Measurements from ENCODE around the gene NOTCH1.

The NOTCH1 gene

DNA sequence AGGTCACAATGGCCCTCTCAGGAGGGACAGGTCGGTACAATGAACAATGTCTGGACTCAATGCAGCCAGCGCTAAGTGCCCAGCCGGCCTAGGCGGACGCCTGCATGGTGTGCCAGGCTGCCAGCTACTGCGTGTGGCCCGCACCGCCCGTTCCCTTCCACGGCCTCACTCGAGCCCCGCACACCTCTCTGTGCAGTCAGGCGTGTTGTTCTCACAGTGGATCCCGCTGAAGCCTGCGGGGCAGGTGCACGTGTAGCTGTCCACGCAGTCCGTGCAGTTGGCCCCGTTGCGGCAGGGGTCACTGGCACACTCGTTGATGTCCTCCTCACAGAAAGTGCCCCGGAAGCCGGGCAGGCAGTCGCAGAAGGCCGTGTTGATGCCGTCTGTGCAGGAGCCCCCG lies 36.3 kb downstream of the NOTCH1 start:
- no peak overlapping the region for H3K27ac Mint-ChIP-seq
- no peaks in the 10 kb centered on the region for H3K9me3 Mint-ChIP-seq
- intact Hi-C loops (cut with micrococcal nuclease) = no loop called here
- no peaks in the 10 kb centered on the region for H3K4me1 Mint-ChIP-seq (ENCODE audit: low read depth)
- H3K4me3 Mint-ChIP-seq = no peak overlapping the region
- H3K27me3 Mint-ChIP-seq = no peaks in the 10 kb centered on the region
- peaks cover 100% of the 10 kb centered on the region for H3K36me3 Mint-ChIP-seq (ENCODE audit: low read depth)

DNA sequence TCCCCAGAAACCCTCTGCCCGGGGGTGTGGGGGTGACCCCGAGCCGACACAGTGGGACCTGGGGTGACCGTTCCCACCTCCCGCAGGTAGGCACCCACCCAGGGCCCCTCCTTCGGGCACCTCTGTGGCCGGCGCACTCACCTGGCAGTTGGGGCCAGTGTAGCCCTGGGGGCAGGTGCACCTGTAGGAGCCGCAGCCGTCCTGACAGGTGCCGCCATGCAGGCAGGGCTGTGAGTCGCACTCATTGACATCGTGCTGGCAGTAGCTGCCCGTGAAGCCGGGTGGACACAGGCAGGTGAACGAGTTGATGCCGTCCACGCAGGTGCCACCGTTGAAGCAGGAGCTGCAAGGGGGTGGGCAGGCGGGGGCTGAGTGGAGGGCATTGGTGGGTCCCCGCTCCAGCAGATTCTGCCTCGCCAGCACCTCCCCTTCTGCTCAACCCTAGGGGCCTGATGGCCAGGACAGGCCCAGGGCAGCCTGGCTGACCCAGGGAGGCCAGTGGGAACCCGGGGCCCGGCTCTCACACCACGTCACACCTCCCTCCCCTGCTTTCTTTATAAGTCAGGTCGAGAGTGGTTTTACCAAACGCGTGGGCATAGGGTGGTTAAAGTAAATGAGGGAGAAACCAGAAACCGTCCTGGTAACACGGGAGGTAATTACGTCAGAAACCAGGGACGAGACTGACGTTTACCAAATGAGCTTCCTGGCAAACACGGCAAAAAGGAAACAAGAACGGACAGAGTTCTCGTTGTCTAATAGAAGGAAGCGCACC lies 36.9 kb downstream of the NOTCH1 start:
- intact Hi-C loops (cut with micrococcal nuclease) = no loop called here
- H3K4me3 Mint-ChIP-seq = no peak overlapping the region
- no peaks in the 10 kb centered on the region for H3K9me3 Mint-ChIP-seq
- H3K27ac Mint-ChIP-seq = no peak overlapping the region
- H3K36me3 Mint-ChIP-seq (ENCODE audit: low read depth) = peaks cover 100% of the 10 kb centered on the region
- H3K4me1 Mint-ChIP-seq (ENCODE audit: low read depth) = no peaks in the 10 kb centered on the region
- no peaks in the 10 kb centered on the region for H3K27me3 Mint-ChIP-seq

DNA sequence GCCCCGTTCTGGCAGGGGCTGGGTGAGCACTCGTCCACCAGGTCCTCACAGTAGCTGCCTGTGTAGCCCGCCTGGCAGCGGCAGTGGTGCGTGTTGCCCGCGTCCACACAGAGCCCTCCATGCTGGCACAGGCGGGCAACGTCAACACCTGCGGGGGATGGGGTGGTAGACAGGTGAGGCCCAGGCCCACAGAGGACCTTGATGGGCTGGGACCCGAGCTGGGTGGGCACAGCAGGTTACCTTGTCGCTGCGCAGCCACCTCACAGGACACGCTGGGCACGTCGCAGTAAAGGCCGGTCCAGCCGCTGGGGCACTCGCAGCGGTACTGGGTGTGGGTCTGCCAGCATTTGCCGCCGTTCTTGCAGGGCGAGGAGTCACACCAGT lies 37.9 kb downstream of the NOTCH1 start:
- no peak overlapping the region for H3K27ac Mint-ChIP-seq
- H3K4me3 Mint-ChIP-seq = no peak overlapping the region
- intact Hi-C loops (cut with micrococcal nuclease) = no loop called here
- no peaks in the 10 kb centered on the region for H3K27me3 Mint-ChIP-seq
- H3K9me3 Mint-ChIP-seq = no peaks in the 10 kb centered on the region
- no peaks in the 10 kb centered on the region for H3K4me1 Mint-ChIP-seq (ENCODE audit: low read depth)
- H3K36me3 Mint-ChIP-seq (ENCODE audit: low read depth) = peaks cover 100% of the 10 kb centered on the region

DNA sequence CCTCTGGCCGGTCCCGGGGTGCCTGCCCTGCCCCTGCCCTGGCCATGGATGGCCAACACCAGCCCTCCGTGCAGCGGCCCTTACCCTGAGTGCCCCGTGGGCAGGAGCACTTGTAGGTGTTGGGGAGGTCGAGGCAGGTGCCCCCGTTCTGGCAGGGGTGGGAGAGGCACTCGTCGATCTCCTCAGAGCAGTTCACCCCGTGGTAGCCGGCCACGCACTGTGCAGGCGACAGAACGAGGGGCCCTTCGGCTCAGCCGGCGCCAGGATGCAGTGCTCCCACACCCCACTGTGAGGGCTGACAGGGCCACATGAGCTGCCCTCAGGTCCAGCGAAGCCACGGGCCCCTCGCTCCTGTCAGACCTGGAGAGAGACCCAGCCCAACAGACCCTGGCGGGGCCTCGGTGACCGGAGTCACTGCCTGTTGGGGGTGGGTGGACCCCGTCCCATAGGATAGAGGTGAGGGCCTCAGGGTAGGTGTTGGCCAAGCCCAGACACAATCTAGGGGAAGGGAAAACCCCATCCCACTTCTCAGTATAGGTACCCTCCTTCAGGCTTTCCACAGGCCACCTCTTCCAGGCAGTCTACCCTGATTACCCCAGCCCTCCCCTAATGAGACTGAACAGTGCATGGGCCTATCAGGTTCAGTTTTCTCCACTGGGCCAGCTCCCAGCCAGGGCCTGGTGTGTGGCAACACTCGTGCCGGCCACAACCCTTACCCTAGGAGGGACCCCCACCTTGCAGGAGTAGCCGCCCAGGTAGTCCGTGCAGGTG lies 38.4 kb downstream of the NOTCH1 start:
- Mint-ChIP-seq H3K27ac (no peak overlapping the region), H3K27me3 (no peaks in the 10 kb centered on the region), H3K36me3 (ENCODE audit: low read depth) (peaks cover 100% of the 10 kb centered on the region), H3K9me3 (no peaks in the 10 kb centered on the region), H3K4me1 (ENCODE audit: low read depth) (no peaks in the 10 kb centered on the region), H3K4me3 (no peak overlapping the region)
- intact Hi-C loops (cut with micrococcal nuclease) = no loop called here

DNA sequence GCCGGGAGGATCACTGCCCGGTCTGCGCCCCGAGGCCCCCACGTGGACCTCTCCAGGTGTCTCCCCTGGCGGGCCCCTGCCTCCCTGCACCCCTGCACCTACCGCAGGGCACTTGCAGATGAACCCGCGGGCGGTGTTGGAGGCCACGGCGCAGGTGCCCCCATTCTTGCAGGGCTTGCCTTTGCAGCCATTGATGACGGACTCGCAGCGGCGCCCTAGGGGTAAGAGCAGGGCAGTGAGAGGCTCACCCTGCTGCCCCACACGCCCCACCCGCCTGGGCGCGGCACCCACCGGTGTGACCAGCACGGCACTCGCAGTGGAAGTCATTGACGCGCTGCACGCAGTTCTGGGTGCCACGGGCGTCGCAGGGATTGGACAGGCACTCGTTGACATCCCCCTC lies 39.4 kb downstream of the NOTCH1 start:
- Mint-ChIP-seq H3K4me3 (no peak overlapping the region), H3K27ac (no peak overlapping the region), H3K36me3 (ENCODE audit: low read depth) (peaks cover 100% of the 10 kb centered on the region), H3K4me1 (ENCODE audit: low read depth) (no peaks in the 10 kb centered on the region), H3K9me3 (no peaks in the 10 kb centered on the region), H3K27me3 (no peaks in the 10 kb centered on the region)
- intact Hi-C loops (cut with micrococcal nuclease) = no loop called here

DNA sequence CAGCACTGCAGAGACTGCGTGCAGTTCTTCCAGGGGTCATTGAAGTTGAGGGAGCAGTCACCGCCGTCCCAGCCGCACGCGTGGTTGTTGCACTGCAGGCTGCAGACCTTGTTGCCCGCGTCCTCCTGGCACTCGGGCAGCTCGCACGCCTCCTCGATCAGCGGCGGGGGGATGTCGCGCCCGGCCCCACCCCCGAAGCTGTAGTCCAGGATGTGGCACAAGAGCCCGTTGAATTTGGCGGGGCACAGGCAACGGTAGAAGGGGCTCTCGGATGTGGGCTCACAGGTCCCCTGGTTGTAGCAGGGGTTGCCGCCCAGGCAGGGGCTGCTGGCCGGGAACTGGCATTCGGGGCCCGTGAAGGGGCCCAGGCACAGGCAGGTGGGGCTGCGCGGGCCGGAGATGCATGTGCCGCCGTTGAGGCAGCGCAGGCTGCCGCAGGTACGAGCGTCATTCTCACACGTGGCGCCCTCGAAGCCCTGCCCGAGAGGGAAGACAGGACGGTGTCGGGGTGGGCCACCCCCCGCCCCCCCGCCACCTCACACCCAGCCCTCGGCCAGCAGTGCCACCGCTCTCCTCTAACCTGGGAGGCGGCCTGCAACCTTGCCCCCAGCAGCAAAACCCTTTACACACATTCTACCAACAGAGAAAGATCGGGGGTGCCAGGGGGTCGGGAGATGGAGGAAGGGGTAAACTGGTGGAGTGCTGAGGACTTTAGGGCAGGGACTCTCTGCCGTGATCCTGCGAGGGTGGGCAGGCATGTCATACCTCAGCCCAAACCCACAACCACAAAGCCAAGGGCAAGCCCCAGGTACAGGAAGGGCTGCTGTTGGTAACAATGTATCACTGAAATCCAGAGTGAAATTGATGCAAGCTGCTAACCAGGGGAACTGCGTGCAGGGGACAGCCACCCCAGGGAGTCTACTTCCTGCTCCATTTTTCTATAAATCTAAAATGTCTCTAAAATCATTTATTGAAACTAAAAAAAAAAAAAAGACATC lies 40.1 kb downstream of the NOTCH1 start:
- no peaks in the 10 kb centered on the region for H3K27me3 Mint-ChIP-seq
- no peak overlapping the region for H3K27ac Mint-ChIP-seq
- no peak overlapping the region for H3K4me3 Mint-ChIP-seq
- H3K4me1 Mint-ChIP-seq (ENCODE audit: low read depth) = no peaks in the 10 kb centered on the region
- intact Hi-C loops (cut with micrococcal nuclease) = no loop called here
- no peaks in the 10 kb centered on the region for H3K9me3 Mint-ChIP-seq
- peaks cover 100% of the 10 kb centered on the region for H3K36me3 Mint-ChIP-seq (ENCODE audit: low read depth)

DNA sequence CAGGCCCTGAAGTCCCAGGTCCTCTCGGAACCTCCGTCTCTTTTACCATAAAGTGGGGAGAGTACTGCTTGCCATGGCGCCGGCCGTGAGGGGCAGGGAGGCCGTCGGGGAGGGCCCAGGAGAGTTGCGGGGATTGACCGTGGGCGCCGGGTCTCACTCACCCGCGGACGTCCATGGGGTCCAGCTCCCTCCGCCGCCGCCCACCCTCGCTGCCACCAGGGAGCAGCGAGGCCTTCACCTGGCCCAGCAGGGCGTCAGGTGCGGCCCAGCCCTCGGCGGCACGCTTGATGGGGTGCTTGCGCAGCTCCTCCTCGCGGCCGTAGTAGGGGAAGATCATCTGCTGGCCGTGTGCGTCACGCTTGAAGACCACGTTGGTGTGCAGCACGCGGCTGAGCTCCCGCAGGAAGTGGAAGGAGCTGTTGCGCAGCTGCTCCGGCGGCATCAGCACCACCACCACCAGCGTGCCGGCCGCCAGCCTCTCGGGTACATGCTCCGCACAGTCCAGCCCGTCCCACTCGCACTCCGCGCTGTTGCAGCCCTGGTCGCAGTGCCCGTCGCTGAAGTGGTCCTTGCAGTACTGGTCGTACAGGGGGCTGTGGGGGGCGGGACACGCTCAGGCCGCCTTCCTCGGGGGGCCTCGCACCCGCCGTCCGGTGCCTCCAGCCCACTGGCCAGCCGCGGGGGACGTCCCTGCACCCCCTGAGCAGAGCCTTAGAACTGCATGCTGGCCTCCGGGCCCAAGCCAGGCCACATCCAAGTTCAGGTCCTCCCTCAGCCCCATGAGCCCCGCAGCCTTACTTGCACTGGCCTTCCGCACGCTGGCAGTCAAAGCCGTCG lies 41.1 kb downstream of the NOTCH1 start:
- H3K27ac Mint-ChIP-seq = no peak overlapping the region
- no peaks in the 10 kb centered on the region for H3K9me3 Mint-ChIP-seq
- peaks cover 100% of the 10 kb centered on the region for H3K36me3 Mint-ChIP-seq (ENCODE audit: low read depth)
- no peaks in the 10 kb centered on the region for H3K27me3 Mint-ChIP-seq
- H3K4me3 Mint-ChIP-seq = no peak overlapping the region
- intact Hi-C loops (cut with micrococcal nuclease) = no loop called here
- no peaks in the 10 kb centered on the region for H3K4me1 Mint-ChIP-seq (ENCODE audit: low read depth)

DNA sequence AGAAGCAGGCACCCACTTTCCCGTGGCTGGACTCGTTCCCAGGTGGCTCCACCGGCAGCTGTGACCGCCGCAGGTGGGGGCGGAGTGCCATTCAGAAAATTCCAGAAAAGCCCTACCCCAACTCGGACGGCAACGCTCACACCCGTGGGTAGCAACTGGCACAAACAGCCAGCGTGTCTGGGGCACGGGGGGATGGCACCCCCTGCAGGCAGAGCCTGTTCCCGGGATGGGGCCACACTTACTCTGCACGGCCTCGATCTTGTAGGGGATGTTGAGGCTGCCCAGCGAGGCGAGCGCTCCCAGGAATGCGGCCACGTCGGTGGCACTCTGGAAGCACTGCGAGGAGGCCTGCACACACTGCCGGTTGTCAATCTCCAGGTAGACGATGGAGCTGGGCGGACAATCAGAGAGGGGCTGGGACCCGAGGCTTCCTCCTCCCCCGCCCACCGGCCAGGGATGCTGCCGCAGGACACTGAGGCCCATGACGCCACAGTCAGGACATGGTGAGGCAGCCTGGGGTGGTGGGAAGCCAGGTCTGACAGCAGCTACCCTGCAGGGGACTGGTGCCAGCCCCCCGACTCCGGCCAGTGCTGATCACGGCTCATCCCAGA lies 42.8 kb downstream of the NOTCH1 start:
- H3K4me1 Mint-ChIP-seq (ENCODE audit: low read depth) = no peaks in the 10 kb centered on the region
- no peak overlapping the region for H3K4me3 Mint-ChIP-seq
- no peaks in the 10 kb centered on the region for H3K27me3 Mint-ChIP-seq
- H3K27ac Mint-ChIP-seq = no peak overlapping the region
- H3K9me3 Mint-ChIP-seq = no peaks in the 10 kb centered on the region
- intact Hi-C loops (cut with micrococcal nuclease) = no loop called here
- peaks cover 100% of the 10 kb centered on the region for H3K36me3 Mint-ChIP-seq (ENCODE audit: low read depth)

DNA sequence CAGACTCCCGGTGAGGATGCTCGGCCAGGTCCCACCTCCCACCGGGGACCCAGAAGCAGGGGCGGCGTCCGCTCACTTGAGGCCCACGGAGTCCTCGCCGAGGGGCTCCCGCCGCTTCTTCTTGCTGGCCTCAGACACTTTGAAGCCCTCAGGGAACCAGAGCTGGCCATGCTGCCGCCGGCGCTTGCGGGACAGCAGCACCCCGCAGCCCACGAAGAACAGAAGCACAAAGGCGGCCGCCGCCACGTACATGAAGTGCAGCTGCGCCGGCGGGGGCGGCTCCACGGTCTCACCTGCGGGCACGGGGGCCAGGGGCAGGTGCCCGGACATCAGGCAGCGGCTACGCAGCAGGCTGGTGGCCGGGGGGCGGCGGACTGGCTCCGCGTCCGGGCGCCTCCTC lies 43.7 kb downstream of the NOTCH1 start:
- intact Hi-C loops (cut with micrococcal nuclease) = no loop called here
- no peak overlapping the region for H3K27ac Mint-ChIP-seq
- H3K4me3 Mint-ChIP-seq = no peak overlapping the region
- peaks cover 100% of the 10 kb centered on the region for H3K36me3 Mint-ChIP-seq (ENCODE audit: low read depth)
- H3K4me1 Mint-ChIP-seq (ENCODE audit: low read depth) = no peaks in the 10 kb centered on the region
- no peaks in the 10 kb centered on the region for H3K27me3 Mint-ChIP-seq
- H3K9me3 Mint-ChIP-seq = no peaks in the 10 kb centered on the region

DNA sequence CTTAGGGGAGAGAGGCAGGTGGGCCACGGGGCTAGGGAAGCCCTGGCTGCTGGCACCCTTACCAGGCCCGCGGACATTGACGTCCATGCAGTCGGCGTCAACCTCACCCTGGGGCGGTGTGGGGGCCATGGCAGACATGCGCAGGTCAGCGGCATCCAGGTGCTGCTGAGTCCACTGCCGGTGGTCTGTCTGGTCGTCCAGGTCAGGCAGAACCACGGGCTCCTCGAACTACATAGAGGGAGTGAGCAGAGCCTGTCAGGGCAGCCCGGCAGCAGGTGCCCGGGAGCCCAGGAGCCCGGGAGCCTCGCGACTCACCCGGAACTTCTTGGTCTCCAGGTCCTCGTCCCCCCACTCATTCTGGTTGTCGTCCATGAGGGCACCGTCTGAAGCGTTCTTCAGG lies 44.2 kb downstream of the NOTCH1 start:
- Mint-ChIP-seq H3K4me1 (ENCODE audit: low read depth) (no peaks in the 10 kb centered on the region), H3K36me3 (ENCODE audit: low read depth) (peaks cover 100% of the 10 kb centered on the region)
- intact Hi-C loops (cut with micrococcal nuclease) = no loop called here

DNA sequence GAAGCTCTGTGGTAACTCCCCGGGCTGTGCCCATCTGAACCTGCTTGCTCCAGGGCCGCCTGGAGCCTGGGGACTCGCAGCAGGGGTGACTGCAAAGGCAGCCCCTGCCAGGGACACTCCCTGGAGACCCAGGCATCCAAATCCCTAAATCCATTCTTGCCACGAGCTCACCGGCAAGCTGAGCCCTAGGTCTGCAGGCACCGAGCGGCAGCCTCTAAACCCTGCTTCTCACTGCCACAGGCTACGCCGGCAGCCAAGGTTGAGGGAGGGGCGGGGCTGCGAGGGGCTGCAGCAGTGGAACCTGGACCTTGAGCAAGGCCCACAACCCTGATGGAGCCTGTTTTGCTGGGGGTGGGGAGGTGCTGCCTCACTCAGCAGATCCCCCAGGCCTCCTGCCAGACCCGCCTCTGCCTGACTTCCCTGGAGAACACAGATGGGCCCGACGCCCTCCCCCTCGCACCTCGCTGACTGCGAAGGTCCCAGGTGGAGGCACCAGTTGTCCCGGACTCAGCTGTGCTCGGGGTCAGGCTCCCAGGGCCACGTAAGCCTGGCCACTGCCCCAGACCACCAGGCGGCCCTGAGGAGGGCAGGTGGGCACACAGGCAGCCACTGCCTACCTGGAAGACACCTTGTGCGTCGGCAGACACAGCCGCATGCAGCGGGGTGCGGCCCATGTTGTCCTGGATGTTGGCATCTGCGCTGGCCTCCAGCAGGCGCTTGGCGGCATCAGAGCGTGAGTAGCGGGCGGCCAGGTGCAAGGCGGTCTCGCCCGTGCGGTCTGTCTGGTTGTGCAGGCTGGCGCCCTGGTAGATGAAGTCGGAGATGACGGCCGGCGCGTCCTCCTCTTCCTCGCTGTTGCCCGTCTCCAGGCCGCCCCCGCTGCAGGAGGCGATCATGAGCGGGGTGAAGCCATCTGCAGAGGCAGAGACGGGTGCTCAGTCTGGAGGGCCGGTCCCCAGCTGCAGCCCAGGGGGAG lies 45.6 kb downstream of the NOTCH1 start:
- Mint-ChIP-seq H3K36me3 (ENCODE audit: low read depth) (peaks cover 99% of the 10 kb centered on the region), H3K4me3 (no peak overlapping the region), H3K27ac (no peak overlapping the region), H3K4me1 (ENCODE audit: low read depth) (no peaks in the 10 kb centered on the region), H3K27me3 (no peaks in the 10 kb centered on the region), H3K9me3 (no peaks in the 10 kb centered on the region)
- intact Hi-C loops (cut with micrococcal nuclease) = no loop called here

More for the DNA sequence above, 44.2 kb downstream of the NOTCH1 start:
- Mint-ChIP-seq H3K9me3 (no peaks in the 10 kb centered on the region), H3K4me3 (no peak overlapping the region), H3K27me3 (no peaks in the 10 kb centered on the region), H3K27ac (no peak overlapping the region)
